Ishikawa (cell line): ENCODE results near the gene SLC16A2.
A peak's percentile ranks its signal among the peaks of the same experiment; 100 is the strongest.

Experiments
- CEBPB ChIP-seq: IDR thresholded peaks from 2 replicates; pipeline ENCODE4 v1.6.1; 2012
- CREB1 ChIP-seq: IDR thresholded peaks from 2 replicates; pipeline ENCODE4 v1.6.1; 2012; ENCODE audit warnings: low read depth
- EGR1 ChIP-seq: IDR thresholded peaks from 2 replicates; pipeline ENCODE4 v1.6.1; 2012
- EP300 ChIP-seq: IDR thresholded peaks from 2 replicates; pipeline ENCODE4 v1.6.1; 2012; ENCODE audit warnings: borderline replicate concordance
- FOXM1 ChIP-seq: IDR thresholded peaks from 2 replicates; pipeline ENCODE4 v1.6.1; 2012; ENCODE audit warnings: low read depth, borderline replicate concordance
- MAX ChIP-seq: IDR thresholded peaks from 2 replicates; pipeline ENCODE4 v1.6.1; 2012
- NFIC ChIP-seq: IDR thresholded peaks from 2 replicates; pipeline ENCODE4 v1.6.1; 2012
- RAD21 ChIP-seq: IDR thresholded peaks from 2 replicates; pipeline ENCODE4 v1.6.1; 2012; ENCODE audit warnings: low read depth
- REST ChIP-seq: IDR thresholded peaks from 2 replicates; pipeline ENCODE4 v1.6.1; 2012; ENCODE audit warnings: low read depth, mild to moderate bottlenecking
- TAF1 ChIP-seq: IDR thresholded peaks from 2 replicates; pipeline ENCODE4 v1.6.1; 2012; ENCODE audit warnings: low read depth, mild to moderate bottlenecking
- TCF12 ChIP-seq: IDR thresholded peaks from 2 replicates; pipeline ENCODE4 v1.6.1; 2012; ENCODE audit warnings: low read depth
- TEAD4 ChIP-seq: IDR thresholded peaks from 2 replicates; pipeline ENCODE4 v1.6.1; 2012
- USF1 ChIP-seq: IDR thresholded peaks from 2 replicates; pipeline ENCODE4 v1.6.1; 2012
- YY1 ChIP-seq: IDR thresholded peaks from 2 replicates; pipeline ENCODE4 v1.6.1; 2012; ENCODE audit warnings: low read depth
- ZBTB7A ChIP-seq: IDR thresholded peaks from 2 replicates; pipeline ENCODE4 v1.6.1; 2012; ENCODE audit warnings: low read depth

Gene SLC16A2

GRCh38 chrX:74545880-74546523 is 124.7 kb downstream of the SLC16A2 start:
- TF ChIP-seq TEAD4, result no peak
- no peak for TF ChIP-seq REST

GRCh38 chrX:74546984-74547383 is 125.7 kb downstream of the SLC16A2 start:
- TF ChIP-seq YY1, result no peak
- no peak for TF ChIP-seq CREB1
- no peak for TF ChIP-seq USF1
- TF ChIP-seq EGR1, result no peak
- TF ChIP-seq REST, result no peak
- TF ChIP-seq FOXM1, result no peak
- no peak for TF ChIP-seq ZBTB7A
- no peak for TF ChIP-seq NFIC
- TF ChIP-seq TCF12, result no peak
- no peak for TF ChIP-seq TAF1
- no peak for TF ChIP-seq TEAD4
- no peak for TF ChIP-seq MAX
- TF ChIP-seq RAD21, result no peak
- TF ChIP-seq CEBPB, result no peak
- TF ChIP-seq EP300, result no peak

GRCh38 chrX:74550295-74550802 is 129.1 kb downstream of the SLC16A2 start:
- TF ChIP-seq NFIC, result no peak
- TF ChIP-seq TAF1, result no peak
- TF ChIP-seq RAD21, result peak; percentile 98
- TF ChIP-seq EGR1, result no peak
- no peak for TF ChIP-seq EP300
- no peak for TF ChIP-seq ZBTB7A
- 0 out of 2 replicates have a peak, but pooled peaks have one; percentile 28 for TF ChIP-seq TCF12
- no peak for TF ChIP-seq FOXM1
- TF ChIP-seq YY1, result 0 out of 2 replicates have a peak, but pooled peaks have one; percentile 23
- TF ChIP-seq USF1, result no peak
- TF ChIP-seq REST, result no peak

- TF ChIP-seq YY1 (no peak), NFIC (no peak), CREB1 (no peak), CEBPB (no peak), REST (no peak), RAD21 (no peak), TEAD4 (no peak), EP300 (no peak), FOXM1 (no peak), MAX (no peak), TCF12 (no peak), ZBTB7A (no peak)
These were observed 130.6 kb downstream of the SLC16A2 start for GRCh38 chrX:74551934-74552333.
